CD8-positive, alpha-beta memory T cell (primary cell): ENCODE results near the gene OR6M1. TPM values are rescaled to one million over a fixed set of nuclear protein-coding genes. Genes with fewer than 3 reads are reported as not detected.

Source experiments
- CTCF ChIA-PET: fragments of 350-600 bp; sonication (Branson Sonifier 250); formaldehyde crosslinking; loops from one replicate; lab custom pipeline; 2021; ENCODE audit warnings: antibody characterized with exemption; lab: Charles Lee
- POLR2A ChIA-PET: fragments of 350-600 bp; sonication (Branson Sonifier 250); formaldehyde crosslinking; loops from one replicate; lab custom pipeline; 2021; ENCODE audit warnings: antibody characterized with exemption; lab: Charles Lee
- DNase-seq, 5 donors: peaks; one replicate each; pipeline versions ENCODE4 v3.0.0 to v3.0.0-alpha.2; 2020 to 2022; ENCODE audit warnings: mixed read lengths in 1 of 5
- H3K27ac ChIP-seq: one replicate; pipeline ENCODE4 v1.7.0; 2013; ENCODE audit warnings: low read depth, mild to moderate bottlenecking, low read length, moderate library complexity
- H3K27me3 ChIP-seq: 2 replicates; pipeline ENCODE4 v1.7.0; 2013; ENCODE audit warnings: low read length, mild to moderate bottlenecking; ENCODE audit not compliant: insufficient read depth, poor library complexity, severe bottlenecking
- H3K36me3 ChIP-seq: 2 replicates; pipeline ENCODE4 v1.7.0; 2013; ENCODE audit warnings: mild to moderate bottlenecking, low read length, moderate library complexity; ENCODE audit not compliant: insufficient read depth
- H3K4me1 ChIP-seq: 2 replicates; pipeline ENCODE4 v1.7.0; 2013; ENCODE audit warnings: mild to moderate bottlenecking, low read length, moderate library complexity; ENCODE audit not compliant: insufficient read depth
- H3K4me3 ChIP-seq: 2 replicates; pipeline ENCODE4 v1.7.0; 2013; ENCODE audit warnings: mild to moderate bottlenecking, low read length
- H3K9me3 ChIP-seq: 2 replicates; pipeline ENCODE4 v1.7.0; 2013; ENCODE audit warnings: mild to moderate bottlenecking, low read length
- H3K27ac Mint-ChIP-seq, 8 donors: one replicate each; pipeline ENCODE4 v1.8.0; 2020 to 2021; ENCODE audit warnings: mixed read lengths in 8 of 8, mild to moderate bottlenecking in 6 of 8, inconsistent platforms in 3 of 8, moderate library complexity in 3 of 8
- H3K27me3 Mint-ChIP-seq, 2 donors: one replicate each; pipeline ENCODE4 v1.8.0; 2020 to 2021; ENCODE audit warnings: mixed read lengths in 2 of 2, mild to moderate bottlenecking in 1 of 2, moderate library complexity in 1 of 2
- H3K36me3 Mint-ChIP-seq, 3 donors: one replicate each; pipeline ENCODE4 v1.8.0; 2020 to 2021; ENCODE audit warnings: mixed read lengths in 3 of 3, inconsistent platforms in 1 of 3, mild to moderate bottlenecking in 1 of 3
- H3K4me1 Mint-ChIP-seq, 3 donors: one replicate each; pipeline ENCODE4 v1.8.0; 2020 to 2021; ENCODE audit warnings: mixed read lengths in 3 of 3, inconsistent platforms in 1 of 3, mild to moderate bottlenecking in 1 of 3
- H3K4me3 Mint-ChIP-seq, 7 donors: one replicate each; pipeline ENCODE4 v1.8.0; 2020 to 2021; ENCODE audit warnings: mixed read lengths in 7 of 7, mild to moderate bottlenecking in 6 of 7, moderate library complexity in 4 of 7, inconsistent platforms in 2 of 7
- H3K9me3 Mint-ChIP-seq, 5 donors: one replicate each; pipeline ENCODE4 v1.8.0; 2020 to 2022; ENCODE audit warnings: mixed read lengths in 5 of 5, mild to moderate bottlenecking in 3 of 5, moderate library complexity in 2 of 5, inconsistent platforms in 1 of 5
- polyA plus RNA-seq: library from polyadenylated mRNA; unstranded; fragments of 300-500 nt; fragmentation: Illumina TruSeq; gene quantifications from one replicate; pipeline ENCODE4 v1.2.3, GENCODE V29; 2021
- total RNA-seq, 2 experiments: library from RNA; stranded (reverse); gene quantifications; one replicate each; pipeline ENCODE4 v1.2.3, GENCODE V29; 2021

OR6M1 gene
- total and polyA plus RNA-seq, 3 experiments from 2014 or later = not detected

DNA sequence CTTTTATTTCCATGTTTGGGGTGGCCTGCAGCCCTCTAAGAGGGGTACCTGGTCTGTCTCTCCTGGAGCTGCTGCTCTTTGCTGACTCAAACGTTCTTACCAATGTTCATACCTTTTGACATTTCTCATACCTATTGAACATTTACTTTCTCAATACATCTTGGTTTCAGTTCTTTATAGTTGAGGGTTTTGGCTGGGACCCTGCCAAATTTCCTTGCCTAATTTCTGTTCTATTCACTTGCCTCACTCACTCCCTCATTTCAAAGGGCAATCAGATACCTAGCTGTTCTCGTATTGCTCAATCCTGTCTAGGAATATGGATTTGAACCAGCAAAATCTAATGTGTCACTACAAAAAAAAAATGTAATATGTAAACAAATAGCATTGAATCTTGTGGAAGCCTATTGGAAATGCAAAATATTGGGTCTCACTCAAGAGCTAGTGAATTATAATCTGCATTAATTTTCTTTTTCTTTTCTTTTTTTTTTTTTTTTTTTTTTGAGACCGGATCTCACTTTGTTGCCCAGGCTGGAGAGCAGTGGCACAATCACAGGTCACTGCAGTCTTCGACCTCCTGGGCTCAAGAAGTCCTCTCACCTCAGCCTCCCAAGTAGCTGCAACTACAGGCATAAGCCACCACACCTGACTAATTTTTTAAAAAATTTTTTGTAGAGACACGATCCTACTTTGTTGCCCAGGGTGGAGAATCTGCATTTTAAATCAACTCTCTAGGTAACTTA lies 7.5 kb downstream of the OR6M1 start:
- no peaks in the 10 kb centered on the region for H3K9me3 Mint-ChIP-seq
- Histone ChIP-seq H3K4me1 (no peaks in the 10 kb centered on the region), H3K36me3 (no peaks in the 10 kb centered on the region), H3K4me3 (no peak overlapping the region), H3K9me3 (no peaks in the 10 kb centered on the region), H3K27ac (no peak overlapping the region), H3K27me3 (no peaks in the 10 kb centered on the region)
- peaks cover 0 to 3% (median 0%) of the 10 kb centered on the region in 3 donors for H3K4me1 Mint-ChIP-seq
- ChIA-PET POLR2A (no interaction called here), CTCF (no interaction called here)
- no peaks in the 10 kb centered on the region for H3K36me3 Mint-ChIP-seq
- peak overlapping the region in 1 of 8 donors; percentile 52 for H3K27ac Mint-ChIP-seq
- peaks cover 7 to 9% of the 10 kb centered on the region in 2 donors for H3K27me3 Mint-ChIP-seq
- no peak for DNase-seq
- no peak overlapping the region for H3K4me3 Mint-ChIP-seq

GRCh38 chr11:123798079-123798478 lies 8.1 kb downstream of the OR6M1 start:
- peaks cover 0 to 2% (median 0%) of the 10 kb centered on the region in 5 donors for H3K9me3 Mint-ChIP-seq
- ChIA-PET CTCF (no interaction called here), POLR2A (no interaction called here)
- Histone ChIP-seq H3K4me1 (no peaks in the 10 kb centered on the region), H3K36me3 (no peaks in the 10 kb centered on the region), H3K27me3 (no peaks in the 10 kb centered on the region), H3K9me3 (no peaks in the 10 kb centered on the region), H3K27ac (no peak overlapping the region), H3K4me3 (no peak overlapping the region)
- H3K4me3 Mint-ChIP-seq = no peak overlapping the region
- DNase-seq = no peak
- peaks cover 7% of the 10 kb centered on the region in 2 donors for H3K27me3 Mint-ChIP-seq
- H3K27ac Mint-ChIP-seq = peak overlapping the region in 1 of 8 donors; percentile 30
- H3K4me1 Mint-ChIP-seq = peaks cover 0 to 3% (median 0%) of the 10 kb centered on the region in 3 donors
- no peaks in the 10 kb centered on the region for H3K36me3 Mint-ChIP-seq

GRCh38 chr11:123797541-123797940 lies 8.6 kb downstream of the OR6M1 start:
- CTCF ChIA-PET = no interaction called here

DNA sequence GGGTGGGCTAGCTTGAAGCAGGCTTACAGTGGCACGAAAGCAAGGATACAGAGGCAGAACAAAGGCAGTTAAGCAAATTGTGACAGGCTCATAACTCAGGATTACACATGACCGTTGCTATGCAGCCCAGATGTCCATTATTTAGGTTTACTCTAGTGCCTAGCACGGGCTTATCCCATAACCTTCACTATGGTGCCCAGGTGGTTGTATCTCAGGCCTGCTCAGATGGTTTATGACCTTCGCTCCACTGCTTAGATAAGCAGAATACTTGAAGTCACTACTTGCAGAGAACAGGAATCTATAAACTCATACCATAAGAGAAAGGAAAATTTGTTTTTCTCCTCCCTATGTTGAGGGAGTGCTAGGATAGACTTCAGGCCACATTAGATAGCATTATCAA lies 9.0 kb downstream of the OR6M1 start:
- Histone ChIP-seq H3K4me3 (no peak overlapping the region), H3K9me3 (no peaks in the 10 kb centered on the region), H3K27me3 (no peaks in the 10 kb centered on the region), H3K27ac (no peak overlapping the region), H3K4me1 (no peaks in the 10 kb centered on the region), H3K36me3 (no peaks in the 10 kb centered on the region)
- Mint-ChIP-seq H3K4me3 (no peak overlapping the region), H3K4me1 (peaks cover 0 to 3% (median 0%) of the 10 kb centered on the region in 3 donors), H3K27ac (no peak overlapping the region), H3K36me3 (no peaks in the 10 kb centered on the region), H3K27me3 (peaks cover 4 to 7% of the 10 kb centered on the region in 2 donors), H3K9me3 (peaks cover 0 to 4% (median 0%) of the 10 kb centered on the region in 5 donors)
- ChIA-PET CTCF (no interaction called here), POLR2A (no interaction called here)
- no peak for DNase-seq

More at GRCh38 chr11:123797541-123797940, 8.6 kb downstream of the OR6M1 start:
- peak overlapping the region in 1 of 8 donors; percentile 21 for H3K27ac Mint-ChIP-seq
- H3K36me3 Mint-ChIP-seq = no peaks in the 10 kb centered on the region
- no peak overlapping the region for H3K27ac ChIP-seq
- H3K9me3 Mint-ChIP-seq = peaks cover 0 to 2% (median 0%) of the 10 kb centered on the region in 5 donors
- DNase-seq = no peak
- peaks cover 4 to 7% of the 10 kb centered on the region in 2 donors for H3K27me3 Mint-ChIP-seq
- H3K36me3 ChIP-seq = no peaks in the 10 kb centered on the region
- no peaks in the 10 kb centered on the region for H3K4me1 ChIP-seq
- H3K4me1 Mint-ChIP-seq = peaks cover 0 to 3% (median 0%) of the 10 kb centered on the region in 3 donors
- POLR2A ChIA-PET = no interaction called here
- H3K27me3 ChIP-seq = no peaks in the 10 kb centered on the region
- no peak overlapping the region for H3K4me3 Mint-ChIP-seq
- H3K4me3 ChIP-seq = no peak overlapping the region
- no peaks in the 10 kb centered on the region for H3K9me3 ChIP-seq

DNA sequence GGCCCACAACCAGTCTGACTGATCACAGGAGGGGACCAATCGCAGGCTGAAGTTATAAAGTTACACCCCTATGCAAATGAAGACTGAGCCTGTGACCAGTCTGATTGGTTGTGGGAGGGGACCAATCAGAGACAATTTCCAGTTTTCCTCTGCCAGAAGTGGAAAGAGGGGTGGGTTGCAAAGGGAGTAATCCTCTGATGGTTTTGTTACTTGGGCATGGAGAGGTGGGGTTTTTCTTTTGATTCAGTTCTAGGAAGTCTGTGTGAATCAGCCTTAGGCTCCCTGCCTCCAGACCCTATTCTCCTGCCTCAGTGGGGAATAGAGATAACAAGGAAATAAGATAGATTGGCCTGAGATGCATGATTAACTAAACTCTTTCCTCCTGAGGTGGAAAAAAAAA lies 9.9 kb downstream of the OR6M1 start:
- Histone ChIP-seq H3K9me3 (no peaks in the 10 kb centered on the region), H3K4me1 (no peaks in the 10 kb centered on the region), H3K27me3 (no peaks in the 10 kb centered on the region), H3K36me3 (no peaks in the 10 kb centered on the region), H3K27ac (no peak overlapping the region), H3K4me3 (no peak overlapping the region)
- no peak for DNase-seq
- Mint-ChIP-seq H3K27ac (no peak overlapping the region), H3K4me1 (peaks cover 0 to 3% (median 0%) of the 10 kb centered on the region in 3 donors), H3K4me3 (no peak overlapping the region), H3K36me3 (no peaks in the 10 kb centered on the region), H3K27me3 (peaks cover 4 to 5% of the 10 kb centered on the region in 2 donors), H3K9me3 (peaks cover 0 to 4% (median 0%) of the 10 kb centered on the region in 5 donors)
- CTCF ChIA-PET = no interaction called here
- POLR2A ChIA-PET = no interaction called here

DNA sequence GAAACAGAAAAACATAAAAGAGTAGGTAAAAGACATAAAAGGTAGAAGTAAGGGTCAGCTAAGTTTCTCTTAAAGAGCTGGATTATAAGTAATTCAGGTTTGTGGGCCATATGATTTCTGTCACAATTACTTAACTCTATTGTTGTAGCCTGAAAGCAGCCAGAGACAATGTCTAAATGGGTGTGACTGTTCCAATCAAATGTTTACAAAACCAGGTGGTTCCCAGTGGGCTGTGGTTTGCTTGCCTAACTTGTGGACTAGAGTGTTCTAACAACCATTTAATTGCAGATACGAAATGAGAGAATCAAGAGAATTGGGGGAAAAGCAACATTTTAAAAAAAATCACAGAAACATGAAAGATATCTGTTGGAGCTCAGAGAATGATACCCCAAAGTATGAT lies 22.6 kb downstream of the OR6M1 start:
- Histone ChIP-seq H3K27ac (no peak overlapping the region), H3K9me3 (no peaks in the 10 kb centered on the region), H3K27me3 (peaks cover 3% of the 10 kb centered on the region), H3K36me3 (no peaks in the 10 kb centered on the region), H3K4me3 (no peak overlapping the region), H3K4me1 (no peaks in the 10 kb centered on the region)
- peaks cover 15 to 19% of the 10 kb centered on the region in 2 donors for H3K27me3 Mint-ChIP-seq
- H3K27ac Mint-ChIP-seq = no peak overlapping the region
- ChIA-PET POLR2A (no interaction called here), CTCF (no interaction called here)
- no peak overlapping the region for H3K4me3 Mint-ChIP-seq
- no peaks in the 10 kb centered on the region for H3K4me1 Mint-ChIP-seq
- H3K9me3 Mint-ChIP-seq = peaks cover 0 to 4% (median 1%) of the 10 kb centered on the region in 5 donors
- H3K36me3 Mint-ChIP-seq = no peaks in the 10 kb centered on the region
- no peak for DNase-seq

- no peak overlapping the region for H3K4me3 ChIP-seq
- CTCF ChIA-PET = no interaction called here
- Mint-ChIP-seq H3K4me1 (no peaks in the 10 kb centered on the region), H3K9me3 (peaks cover 0 to 2% (median 0%) of the 10 kb centered on the region in 5 donors), H3K27ac (no peak overlapping the region), H3K27me3 (peaks cover 17 to 19% of the 10 kb centered on the region in 2 donors), H3K36me3 (no peaks in the 10 kb centered on the region), H3K4me3 (no peak overlapping the region)
- POLR2A ChIA-PET = no interaction called here
- no peaks in the 10 kb centered on the region for H3K4me1 ChIP-seq
- no peak overlapping the region for H3K27ac ChIP-seq
- H3K27me3 ChIP-seq = peaks cover 3% of the 10 kb centered on the region
- no peaks in the 10 kb centered on the region for H3K36me3 ChIP-seq
- no peaks in the 10 kb centered on the region for H3K9me3 ChIP-seq
- no peak for DNase-seq
Observed at GRCh38 chr11:123778511-123778910, 27.6 kb downstream of the OR6M1 start.

- no peaks in the 10 kb centered on the region for H3K9me3 ChIP-seq
- POLR2A ChIA-PET = no interaction called here
- H3K36me3 Mint-ChIP-seq = no peaks in the 10 kb centered on the region
- H3K27ac ChIP-seq = no peak overlapping the region
- no peak overlapping the region for H3K4me3 Mint-ChIP-seq
- H3K9me3 Mint-ChIP-seq = peaks cover 0 to 2% (median 0%) of the 10 kb centered on the region in 5 donors
- H3K27me3 ChIP-seq = no peaks in the 10 kb centered on the region
- H3K4me1 ChIP-seq = no peaks in the 10 kb centered on the region
- peaks cover 11 to 14% of the 10 kb centered on the region in 2 donors for H3K27me3 Mint-ChIP-seq
- H3K4me3 ChIP-seq = no peak overlapping the region
- CTCF ChIA-PET = no interaction called here
- H3K27ac Mint-ChIP-seq = no peak overlapping the region
- DNase-seq = no peak
- H3K4me1 Mint-ChIP-seq = no peaks in the 10 kb centered on the region
- no peaks in the 10 kb centered on the region for H3K36me3 ChIP-seq
Observed at GRCh38 chr11:123775715-123776549, 30.2 kb downstream of the OR6M1 start.
